HG02981 (cell line): ENCODE results near the gene PDZD2.

Experiments used
- ATAC-seq: cut with Tn5 transposase; IDR thresholded peaks from one replicate; pipeline ENCODE4 v1.9.1; 2021; ENCODE audit warnings: mild to moderate bottlenecking, moderate library complexity; ENCODE audit not compliant: unreplicated experiment

The PDZD2 gene

DNA sequence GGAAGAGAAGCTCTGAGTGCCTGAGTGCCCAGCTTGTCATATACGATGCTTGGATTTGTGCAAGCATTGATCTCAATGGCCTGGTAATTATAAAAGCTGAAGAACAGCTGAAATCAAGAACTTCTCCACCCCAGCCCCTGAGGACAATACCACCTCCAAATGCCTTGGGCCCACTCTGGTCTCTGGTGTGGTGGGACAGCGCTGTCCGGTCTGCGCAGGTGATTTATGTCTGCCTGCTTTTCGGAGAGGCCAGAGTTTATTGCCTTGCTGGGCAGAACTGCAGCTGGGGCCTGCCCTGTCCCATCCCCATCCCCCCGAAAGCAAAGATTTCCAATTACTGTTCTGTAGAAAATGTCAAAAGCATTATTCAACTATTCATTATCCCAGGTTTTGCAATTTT is 1.1 kb upstream of the PDZD2 start:
- no peak for ATAC-seq

GRCh38 chr5:31638345-31638744 is 586 bp upstream of the PDZD2 start:
- no peak for ATAC-seq

- no peak for ATAC-seq
Measured at GRCh38 chr5:31639481-31640411, 815 bp downstream of the PDZD2 start.

DNA sequence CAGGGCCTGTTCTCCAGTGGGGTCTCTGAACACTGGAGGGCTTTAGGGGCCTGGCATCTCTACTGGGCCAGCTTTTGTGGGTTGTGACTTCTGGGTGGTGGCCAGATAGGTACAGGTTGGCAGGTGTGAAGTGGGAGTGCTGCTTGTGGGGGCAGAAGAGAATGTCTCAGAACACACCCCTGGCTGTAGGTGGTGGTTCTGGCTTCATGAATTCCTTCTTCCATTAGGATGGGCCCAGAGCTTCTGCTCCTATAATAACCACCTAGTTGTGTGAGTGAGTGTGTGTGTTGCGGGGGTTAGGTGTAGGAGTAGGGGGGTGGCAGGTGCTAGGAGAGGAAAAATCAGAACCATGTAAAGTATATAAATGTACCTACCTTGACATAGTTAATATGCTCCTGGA is 1.6 kb downstream of the PDZD2 start:
- no peak for ATAC-seq

DNA sequence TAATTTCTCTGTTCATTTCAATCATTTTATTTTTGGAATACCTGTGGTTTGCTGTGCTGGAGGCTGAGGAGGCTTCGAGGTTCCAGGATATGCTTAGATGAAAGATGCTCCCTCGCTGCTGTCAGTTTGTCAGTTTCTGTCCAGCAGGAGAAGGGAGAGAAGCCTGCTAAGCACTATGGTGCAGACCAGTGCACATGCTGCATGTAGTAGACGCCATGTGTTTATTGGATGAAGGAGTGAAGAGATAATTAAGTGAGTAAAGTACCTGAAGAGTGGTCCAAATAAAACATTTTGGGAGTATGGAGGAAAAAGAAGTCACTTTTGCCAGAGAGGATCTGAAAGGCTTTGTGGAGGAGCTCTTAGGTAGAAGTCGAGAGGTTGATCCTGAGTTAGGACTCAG is 2.1 kb downstream of the PDZD2 start:
- ATAC-seq: no peak

DNA sequence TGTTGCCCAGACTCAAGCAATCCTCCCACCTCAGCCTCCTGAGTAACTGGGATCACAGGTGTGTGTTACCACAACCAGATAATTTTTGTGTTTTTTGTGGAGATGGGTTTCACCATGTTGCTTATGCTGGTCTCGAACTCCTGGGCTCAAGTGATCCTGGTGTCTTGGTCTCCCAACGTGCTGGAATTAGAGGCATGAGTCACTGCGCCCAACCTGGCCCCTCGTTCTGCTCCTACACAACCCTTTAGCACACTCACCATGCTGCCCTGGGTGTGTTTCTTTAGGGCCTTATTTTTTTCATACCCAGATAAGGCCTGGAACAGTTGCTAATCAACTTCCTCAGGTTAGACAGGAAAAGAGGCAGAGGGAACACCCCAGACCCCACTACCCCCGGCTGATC is 2.6 kb downstream of the PDZD2 start:
- no peak for ATAC-seq

- ATAC-seq: no peak
Measured at GRCh38 chr5:31645420-31646081, 6.6 kb downstream of the PDZD2 start.

GRCh38 chr5:31648326-31648725 is 9.4 kb downstream of the PDZD2 start:
- ATAC-seq: no peak

- no peak for ATAC-seq
Measured at GRCh38 chr5:31651241-31651640, 12.3 kb downstream of the PDZD2 start.

DNA sequence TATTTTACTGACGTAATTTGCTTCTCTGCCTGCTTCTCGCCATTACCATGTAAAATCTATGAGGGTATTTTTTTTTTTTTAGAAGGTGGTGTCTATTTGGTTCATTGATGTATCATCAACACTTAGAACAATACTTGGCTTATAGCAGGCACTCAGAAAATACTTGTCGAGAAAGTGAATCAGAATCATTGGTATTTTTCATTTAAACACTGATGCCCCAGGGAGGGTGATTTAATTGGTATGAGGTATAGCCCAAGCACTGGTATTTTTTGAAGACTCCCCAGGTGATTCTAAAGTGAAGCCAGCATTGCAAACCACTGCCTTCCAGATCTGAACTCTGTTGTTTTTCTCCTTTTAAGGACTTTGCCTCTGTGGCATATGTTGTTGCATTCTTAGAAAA is 16.6 kb downstream of the PDZD2 start:
- no peak for ATAC-seq

DNA sequence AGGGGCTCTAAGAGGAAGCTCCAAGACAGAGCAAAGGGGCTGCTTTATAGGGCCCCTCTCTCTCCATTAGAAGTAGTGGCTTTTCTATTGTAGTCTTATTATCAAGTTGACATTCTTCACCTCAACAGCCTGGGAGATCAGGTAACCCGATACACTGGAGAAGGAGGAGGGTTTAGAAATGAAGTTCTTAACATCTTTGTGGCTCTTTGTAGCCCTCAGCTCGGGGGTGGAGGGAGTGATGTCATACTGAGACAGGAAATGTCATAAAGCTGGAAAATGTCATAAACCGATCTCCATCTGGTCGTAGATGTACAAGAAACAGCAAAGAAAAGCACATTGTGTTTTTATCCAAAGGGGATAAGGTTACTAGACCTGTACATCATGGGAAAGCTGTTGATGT is 17.9 kb downstream of the PDZD2 start:
- ATAC-seq: no peak

DNA sequence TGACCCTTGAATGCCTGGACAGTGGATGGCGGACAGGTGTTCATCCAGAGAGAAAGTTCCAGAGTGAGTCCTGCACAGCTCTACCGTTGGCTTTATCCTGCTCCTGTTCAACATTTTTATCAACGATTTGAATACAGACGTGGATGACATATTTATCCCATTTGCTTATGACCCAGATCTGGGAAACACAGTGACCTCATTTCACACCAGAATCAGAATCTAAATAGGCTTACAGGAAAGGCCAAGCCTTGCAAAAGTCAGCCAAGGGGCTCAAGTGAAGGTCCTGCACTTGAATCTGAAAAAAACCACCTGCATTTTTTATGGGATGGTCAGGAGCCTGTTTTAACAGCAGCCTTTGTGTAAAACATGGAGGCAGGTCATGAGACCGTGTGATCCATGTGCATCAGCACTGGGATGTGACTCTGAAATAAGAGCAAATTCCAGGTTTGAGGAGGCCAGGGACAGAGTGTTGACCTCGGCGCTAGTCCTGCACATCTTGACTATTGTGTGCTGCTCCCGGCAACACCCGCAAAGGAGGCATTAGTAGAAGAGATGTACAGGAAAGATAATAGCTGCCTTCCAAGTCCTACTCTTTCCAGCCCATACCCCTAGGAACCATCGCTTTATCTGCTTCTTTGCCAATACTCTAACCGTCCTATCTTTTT is 18.5 kb downstream of the PDZD2 start:
- ATAC-seq: no peak

GRCh38 chr5:31661257-31661656 is 22.3 kb downstream of the PDZD2 start:
- ATAC-seq: no peak

DNA sequence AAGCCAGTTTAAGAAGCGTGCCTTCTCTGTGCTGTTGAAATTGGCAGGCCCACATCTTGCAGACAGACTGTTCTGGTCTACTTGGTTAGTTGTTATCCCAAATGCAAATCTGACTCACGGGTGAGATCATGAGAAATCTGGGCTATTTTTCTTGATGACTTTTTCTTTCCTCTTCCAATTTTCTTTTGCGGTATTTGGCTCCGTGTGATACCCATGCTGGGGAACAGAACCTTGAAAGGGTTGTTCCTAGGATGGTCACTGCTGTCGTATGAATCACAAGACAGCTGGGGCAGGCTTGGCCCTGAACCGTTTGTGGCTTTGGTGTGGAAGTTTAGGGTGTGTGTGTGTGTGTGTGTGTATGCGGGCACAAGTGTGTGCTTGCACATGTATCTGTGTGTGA is 24.6 kb downstream of the PDZD2 start:
- no peak for ATAC-seq

GRCh38 chr5:31664566-31664965 is 25.6 kb downstream of the PDZD2 start:
- no peak for ATAC-seq

DNA sequence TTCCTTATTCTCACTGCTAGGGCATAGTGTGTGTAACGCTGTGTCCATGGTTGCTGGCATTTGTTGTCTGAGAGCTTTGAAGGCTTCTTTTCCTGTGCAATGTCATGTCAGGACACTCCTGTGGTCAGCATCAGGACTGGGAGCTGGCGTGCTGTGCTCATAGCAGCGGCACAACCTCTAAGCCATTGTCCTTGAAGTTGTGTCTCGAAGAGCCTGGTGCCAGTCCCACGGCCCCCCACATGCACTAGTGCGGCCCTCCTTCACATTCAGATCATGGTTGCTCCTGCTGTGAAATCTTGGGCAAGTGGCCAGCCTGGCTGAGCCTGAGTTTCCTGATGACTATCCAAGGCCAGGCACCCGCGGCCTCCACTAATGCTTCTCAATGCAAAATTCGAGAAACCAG is 32.4 kb downstream of the PDZD2 start:
- ATAC-seq: no peak

DNA sequence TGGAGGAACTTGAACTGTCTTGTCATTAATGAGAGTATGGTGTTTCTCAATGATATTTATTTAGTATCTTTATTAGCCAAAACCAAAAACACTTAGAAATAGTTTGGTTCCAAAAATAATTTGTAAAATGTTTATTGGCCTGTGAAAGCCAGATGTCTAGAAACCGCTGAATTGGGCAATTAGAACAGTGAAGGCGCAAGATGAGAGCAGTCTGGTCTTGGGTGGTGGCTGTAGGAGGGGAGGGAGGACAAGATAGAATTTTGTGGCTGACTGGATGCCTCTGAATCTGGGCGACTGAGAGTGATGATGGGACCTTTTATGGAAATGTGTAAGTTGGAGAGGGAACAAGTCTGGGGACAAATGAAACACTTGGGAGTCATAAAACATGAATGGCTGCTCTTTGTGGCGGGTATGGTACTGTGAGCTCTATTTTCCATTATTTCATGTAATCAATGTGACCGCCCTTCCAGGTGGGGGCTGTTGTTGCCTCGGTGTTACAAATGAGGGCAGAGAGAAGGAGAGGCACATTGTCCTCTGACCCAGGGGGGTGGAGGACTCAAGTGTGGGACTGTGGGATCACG is 35.5 kb downstream of the PDZD2 start:
- no peak for ATAC-seq

DNA sequence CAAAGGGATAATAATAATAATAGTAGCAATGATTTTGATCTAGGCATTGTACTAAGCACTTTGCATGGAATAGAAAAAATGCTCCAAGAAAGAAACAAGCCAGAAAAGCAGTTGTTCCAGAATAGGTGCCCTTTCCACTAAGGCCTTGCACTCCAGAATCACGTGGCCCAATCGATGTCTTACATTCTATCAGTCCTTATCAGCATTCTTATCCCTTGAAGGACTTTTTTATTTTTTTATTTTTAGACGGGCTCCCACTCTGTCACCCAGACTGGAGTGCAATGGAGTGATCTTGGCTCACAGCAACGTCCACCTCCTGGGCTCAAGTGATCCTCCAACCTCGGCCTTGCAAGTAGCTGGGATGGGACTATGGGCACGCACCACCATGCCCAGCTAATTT is 36.5 kb downstream of the PDZD2 start:
- ATAC-seq: no peak

- no peak for ATAC-seq
Measured at GRCh38 chr5:31678180-31678579, 39.2 kb downstream of the PDZD2 start.

GRCh38 chr5:31680528-31680927 is 41.6 kb downstream of the PDZD2 start:
- ATAC-seq: no peak

GRCh38 chr5:31682025-31682424 is 43.1 kb downstream of the PDZD2 start:
- no peak for ATAC-seq
